GM23248 (cell line): ENCODE measurements around the gene DLL1. TPM values are rescaled to one million over a fixed set of nuclear protein-coding genes. Genes with fewer than 3 reads are reported as not detected.

Experiments
- DNase-seq: peaks from one replicate; pipeline ENCODE4 v3.0.0-alpha.2; 2015
- H2AFZ ChIP-seq: fragments of 200-600 bp; sonication (generic); 2 replicates; pipeline ENCODE4 v1.6.1; 2016; ENCODE audit warnings: antibody characterized with exemption
- H3F3A ChIP-seq: fragments of 200-600 bp; sonication (generic); 2 replicates; pipeline ENCODE4 v1.6.1; 2016; ENCODE audit warnings: mild to moderate bottlenecking, antibody characterized with exemption, mixed run types; ENCODE audit not compliant: insufficient read depth
- H3K27ac ChIP-seq: fragments of 200-600 bp; sonication (generic); 2 replicates; pipeline ENCODE4 v1.5.1; 2016; ENCODE audit warnings: mild to moderate bottlenecking
- H3K27me3 ChIP-seq: fragments of 200-600 bp; sonication (generic); replicated peaks from 2 replicates; pipeline ENCODE4 v1.6.1; 2016; ENCODE audit warnings: mild to moderate bottlenecking; ENCODE audit not compliant: insufficient read depth
- H3K36me3 ChIP-seq: fragments of 200-600 bp; sonication (generic); 2 replicates; pipeline ENCODE4 v1.6.1; 2016; ENCODE audit warnings: low read depth, mild to moderate bottlenecking
- H3K4me1 ChIP-seq: fragments of 200-600 bp; sonication (generic); 2 replicates; pipeline ENCODE4 v1.6.1; 2016; ENCODE audit warnings: mild to moderate bottlenecking; ENCODE audit not compliant: insufficient read depth
- H3K4me2 ChIP-seq: fragments of 200-600 bp; sonication (generic); one replicate; pipeline ENCODE4 v1.6.1; 2016; ENCODE audit warnings: mild to moderate bottlenecking; ENCODE audit not compliant: unreplicated experiment
- H3K4me3 ChIP-seq: fragments of 200-600 bp; sonication (generic); 2 replicates; pipeline ENCODE4 v1.5.1; 2016; ENCODE audit warnings: mild to moderate bottlenecking
- H3K79me2 ChIP-seq: fragments of 200-600 bp; sonication (generic); 2 replicates; pipeline ENCODE4 v1.6.1; 2016; ENCODE audit warnings: mild to moderate bottlenecking; ENCODE audit not compliant: insufficient read depth
- H3K9ac ChIP-seq: fragments of 200-600 bp; sonication (generic); 2 replicates; pipeline ENCODE4 v1.6.1; 2016; ENCODE audit warnings: mild to moderate bottlenecking
- H3K9me2 ChIP-seq: fragments of 200-600 bp; sonication (generic); 2 replicates; pipeline ENCODE4 v1.6.1; 2016; ENCODE audit warnings: mixed run types, mild to moderate bottlenecking, moderate library complexity; ENCODE audit not compliant: insufficient read depth
- H3K9me3 ChIP-seq: fragments of 200-600 bp; sonication (generic); one replicate; pipeline ENCODE4 v1.6.1; 2017; ENCODE audit warnings: low read depth
- H4K20me1 ChIP-seq: fragments of 200-600 bp; sonication (generic); 2 replicates; pipeline ENCODE4 v1.6.0; 2016; ENCODE audit not compliant: insufficient read depth
- EZH2 ChIP-seq: fragments of 200-600 bp; sonication (generic); IDR thresholded peaks from 2 replicates; pipeline ENCODE4 v1.6.1; 2018; ENCODE audit warnings: antibody characterized with exemption, mild to moderate bottlenecking; ENCODE audit not compliant: insufficient read depth, poor library complexity, severe bottlenecking
- EZH2phosphoT487 ChIP-seq: fragments of 200-600 bp; sonication (generic); IDR thresholded peaks from 2 replicates; pipeline ENCODE4 v1.6.1; 2018; ENCODE audit warnings: antibody characterized with exemption, moderate library complexity, mild to moderate bottlenecking, low read depth; ENCODE audit not compliant: insufficient read depth
- WGBS, 2 experiments: methylation state at CpG; one replicate each; pipeline ENCODE4 v1.1.6; 2015 to 2017; ENCODE audit warnings: low lambda C conversion rate in 2 of 2, low coverage in 1 of 2; ENCODE audit errors: missing lambda C conversion rate in 2 of 2; 5-methylcytosine and 5-hydroxymethylcytosine counted together
- in situ Hi-C: fragments of 300-500 bp; cut with MboI; formaldehyde crosslinking; loops from 2 replicates; pipeline ENCODE4 v1.15.0; 2020
- polyA plus RNA-seq: library from polyadenylated mRNA; unstranded; fragments of >200 nt; fragmentation: Nextera tagmentation; extraction: Ambion mirVana; gene quantifications from 2 replicates; pipeline ENCODE4 v1.2.1, GENCODE V29; 2016
- total RNA-seq: library from RNA; depleted of rRNA; stranded (reverse); fragments of >200 nt; shearing (Covaris generic); gene quantifications from 2 replicates; pipeline ENCODE4 v1.2.3, GENCODE V29; 2014

Gene DLL1
- total and polyA plus RNA-seq, 2 experiments from 2014 or later = 0.68 to 0.86 TPM

GRCh38 chr6:170295510-170296422 is 4.9 kb upstream of the DLL1 start:
- Histone ChIP-seq H3K9me3 (no peaks in the 10 kb centered on the region), H3K27ac (no peak overlapping the region), H3K79me2 (no peaks in the 10 kb centered on the region), H3K9me2 (no peaks in the 10 kb centered on the region), H3F3A (peaks cover 12% of the 10 kb centered on the region; the same call in 1 of the 2 replicates), H3K4me1 (0 out of 2 replicates have a peak, but pooled peaks cover 6% of the 10 kb centered on the region), H3K4me2 (peak overlapping the region; percentile 75), H3K27me3 (peaks cover 77% of the 10 kb centered on the region), H3K9ac (peak overlapping the region; percentile 30; the same call in 1 of the 2 replicates), H3K36me3 (no peaks in the 10 kb centered on the region), H4K20me1 (no peaks in the 10 kb centered on the region), H2AFZ (peak overlapping the region; percentile 62), H3K4me3 (peak overlapping the region; percentile 73)
- 1 to 5% methylated on average over 53 to 69 of the region's 109 CpGs for WGBS, 2 experiments
- in situ Hi-C loops = no loop called here
- TF ChIP-seq EZH2 (peak; percentile 92), EZH2phosphoT487 (peak; percentile 67; the same call in 1 of the 2 replicates)
- DNase-seq = peak; percentile 59

GRCh38 chr6:170294813-170295509 is 4.1 kb upstream of the DLL1 start:
- Histone ChIP-seq H3K79me2 (no peaks in the 10 kb centered on the region), H3K4me3 (peak overlapping the region; percentile 73), H3K9me2 (no peaks in the 10 kb centered on the region), H3K27me3 (peaks cover 77% of the 10 kb centered on the region), H4K20me1 (no peaks in the 10 kb centered on the region), H3K9me3 (no peaks in the 10 kb centered on the region), H3F3A (peaks cover 12% of the 10 kb centered on the region; the same call in 1 of the 2 replicates), H3K27ac (no peak overlapping the region), H3K36me3 (no peaks in the 10 kb centered on the region), H3K4me1 (0 out of 2 replicates have a peak, but pooled peaks cover 6% of the 10 kb centered on the region), H3K9ac (no peak overlapping the region), H3K4me2 (peak overlapping the region; percentile 75), H2AFZ (peak overlapping the region; percentile 62)
- in situ Hi-C loops = no loop called here
- TF ChIP-seq EZH2 = no peak
- no peak for TF ChIP-seq EZH2phosphoT487
- WGBS, 2 experiments = 25 to 30% methylated on average over 29 to 30 of the region's 30 CpGs
- DNase-seq = no peak

- Histone ChIP-seq H3F3A (peaks cover 12% of the 10 kb centered on the region; the same call in 1 of the 2 replicates), H3K9ac (no peak overlapping the region), H3K4me2 (no peak overlapping the region), H3K9me3 (no peaks in the 10 kb centered on the region), H3K27ac (no peak overlapping the region), H3K9me2 (no peaks in the 10 kb centered on the region), H3K36me3 (no peaks in the 10 kb centered on the region), H3K4me1 (0 out of 2 replicates have a peak, but pooled peaks cover 6% of the 10 kb centered on the region), H2AFZ (no peak overlapping the region), H3K79me2 (no peaks in the 10 kb centered on the region), H4K20me1 (no peaks in the 10 kb centered on the region), H3K27me3 (peaks cover 77% of the 10 kb centered on the region), H3K4me3 (no peak overlapping the region)
- no peak for DNase-seq
- WGBS, 2 experiments = 73 to 84% methylated on average over 2 of the region's 2 CpGs
- in situ Hi-C loops = no loop called here
- TF ChIP-seq EZH2phosphoT487 = no peak
- TF ChIP-seq EZH2 = no peak
Observed at GRCh38 chr6:170294298-170294730, 3.4 kb upstream of the DLL1 start.
